OCI-LY3 (cell line): ENCODE results near the gene RAD54L2.

ENCODE experiments used
- H2AFZ ChIP-seq: fragments of 200-600, 300-600 bp; shearing (Covaris generic); 2 replicates; pipeline ENCODE4 v1.6.0; 2014; ENCODE audit warnings: antibody characterized with exemption, low read depth, low read length
- H3K27ac ChIP-seq: fragments of 200-600, 300-600 bp; sonication (generic); 2 replicates; pipeline ENCODE4 v1.5.1; 2014; ENCODE audit warnings: mild to moderate bottlenecking, low read length, moderate library complexity, mixed read lengths
- H3K27me3 ChIP-seq: fragments of 200-600, 300-600 bp; sonication (generic); 2 replicates; pipeline ENCODE4 v1.6.1; 2014; ENCODE audit warnings: low read depth, low read length, mixed read lengths
- H3K36me3 ChIP-seq: fragments of 200-600, 300-600 bp; sonication (generic); replicated peaks from 2 replicates; pipeline ENCODE3; 2014; ENCODE audit warnings: low read depth, low read length, mixed read lengths
- H3K4me1 ChIP-seq: fragments of 300-600, 200-600 bp; sonication (generic); 2 replicates; pipeline ENCODE4 v1.6.1; 2014; ENCODE audit warnings: low read length, mixed read lengths
- H3K4me2 ChIP-seq: fragments of 200-600, 300-600 bp; sonication (generic); 2 replicates; pipeline ENCODE4 v1.6.1; 2014; ENCODE audit warnings: low read length, mixed read lengths
- H3K4me3 ChIP-seq: fragments of 300-600, 200-600 bp; sonication (generic); 2 replicates; pipeline ENCODE4 v1.5.1; 2014; ENCODE audit warnings: antibody characterized with exemption, mild to moderate bottlenecking, low read length, moderate library complexity
- H3K79me2 ChIP-seq: fragments of 300-600, 200-600 bp; shearing (Covaris generic); 2 replicates; pipeline ENCODE4 v1.6.1; 2014; ENCODE audit warnings: mild to moderate bottlenecking, low read length, mixed read lengths
- H3K9ac ChIP-seq: fragments of 300-600, 200-600 bp; shearing (Covaris generic); 2 replicates; pipeline ENCODE4 v1.6.0; 2014; ENCODE audit warnings: mild to moderate bottlenecking, low read length, moderate library complexity
- H3K9me3 ChIP-seq: fragments of 200-600, 300-600 bp; shearing (Covaris generic); 2 replicates; pipeline ENCODE4 v1.6.1; 2014; ENCODE audit warnings: low read length, mixed read lengths; ENCODE audit not compliant: insufficient read depth
- H4K20me1 ChIP-seq: fragments of 200-600, 300-600 bp; sonication (generic); 2 replicates; pipeline ENCODE4 v1.6.1; 2016; ENCODE audit warnings: low read length, mixed read lengths; ENCODE audit not compliant: insufficient read depth
- EZH2phosphoT487 ChIP-seq: fragments of 200-600 bp; shearing (Covaris generic); IDR thresholded peaks from 2 replicates; pipeline ENCODE4 v1.6.1; 2018; ENCODE audit warnings: antibody characterized with exemption, mixed run types, low read depth
- TF ChIP-seq, protein P1 (sequence below): fragments of 200-600, 300-600 bp; sonication (generic); IDR thresholded peaks from 2 replicates; pipeline ENCODE4 v1.5.1; 2014; ENCODE audit warnings: antibody characterized with exemption, low read length, low read depth

Gene RAD54L2

DNA sequence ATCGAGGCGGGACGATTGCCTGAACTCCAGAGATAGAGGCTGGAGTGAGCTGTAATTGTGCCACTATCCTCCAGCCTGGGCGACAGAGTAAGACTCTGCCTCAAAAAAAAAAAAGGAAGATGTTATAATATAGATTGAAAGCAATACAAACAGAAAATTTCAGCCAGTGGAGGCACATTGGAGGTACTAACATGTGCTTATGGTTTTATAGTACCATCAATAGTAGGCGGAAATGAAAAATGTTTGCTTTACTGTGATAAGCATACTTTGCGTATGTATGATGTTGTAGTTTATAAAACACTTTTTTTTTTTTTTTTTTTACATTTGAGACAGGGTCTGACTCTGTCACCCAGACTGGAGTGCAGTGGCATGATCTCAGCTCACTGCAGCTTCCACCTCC lies 8.8 kb downstream of the RAD54L2 start:
- Histone ChIP-seq H3K9me3 (no peaks in the 10 kb centered on the region), H3K4me2 (no peak overlapping the region), H3K27me3 (no peaks in the 10 kb centered on the region), H3K4me1 (no peaks in the 10 kb centered on the region), H3K36me3 (peaks cover 9% of the 10 kb centered on the region), H3K9ac (no peak overlapping the region), H4K20me1 (0 out of 2 replicates have a peak, but pooled peaks cover 5% of the 10 kb centered on the region), H3K4me3 (no peak overlapping the region), H3K27ac (no peak overlapping the region), H2AFZ (no peak overlapping the region), H3K79me2 (peaks cover 44% of the 10 kb centered on the region)
- TF ChIP-seq EZH2phosphoT487 = no peak
- TF ChIP-seq, protein P1, sequence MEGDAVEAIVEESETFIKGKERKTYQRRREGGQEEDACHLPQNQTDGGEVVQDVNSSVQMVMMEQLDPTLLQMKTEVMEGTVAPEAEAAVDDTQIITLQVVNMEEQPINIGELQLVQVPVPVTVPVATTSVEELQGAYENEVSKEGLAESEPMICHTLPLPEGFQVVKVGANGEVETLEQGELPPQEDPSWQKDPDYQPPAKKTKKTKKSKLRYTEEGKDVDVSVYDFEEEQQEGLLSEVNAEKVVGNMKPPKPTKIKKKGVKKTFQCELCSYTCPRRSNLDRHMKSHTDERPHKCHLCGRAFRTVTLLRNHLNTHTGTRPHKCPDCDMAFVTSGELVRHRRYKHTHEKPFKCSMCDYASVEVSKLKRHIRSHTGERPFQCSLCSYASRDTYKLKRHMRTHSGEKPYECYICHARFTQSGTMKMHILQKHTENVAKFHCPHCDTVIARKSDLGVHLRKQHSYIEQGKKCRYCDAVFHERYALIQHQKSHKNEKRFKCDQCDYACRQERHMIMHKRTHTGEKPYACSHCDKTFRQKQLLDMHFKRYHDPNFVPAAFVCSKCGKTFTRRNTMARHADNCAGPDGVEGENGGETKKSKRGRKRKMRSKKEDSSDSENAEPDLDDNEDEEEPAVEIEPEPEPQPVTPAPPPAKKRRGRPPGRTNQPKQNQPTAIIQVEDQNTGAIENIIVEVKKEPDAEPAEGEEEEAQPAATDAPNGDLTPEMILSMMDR = no peak

DNA sequence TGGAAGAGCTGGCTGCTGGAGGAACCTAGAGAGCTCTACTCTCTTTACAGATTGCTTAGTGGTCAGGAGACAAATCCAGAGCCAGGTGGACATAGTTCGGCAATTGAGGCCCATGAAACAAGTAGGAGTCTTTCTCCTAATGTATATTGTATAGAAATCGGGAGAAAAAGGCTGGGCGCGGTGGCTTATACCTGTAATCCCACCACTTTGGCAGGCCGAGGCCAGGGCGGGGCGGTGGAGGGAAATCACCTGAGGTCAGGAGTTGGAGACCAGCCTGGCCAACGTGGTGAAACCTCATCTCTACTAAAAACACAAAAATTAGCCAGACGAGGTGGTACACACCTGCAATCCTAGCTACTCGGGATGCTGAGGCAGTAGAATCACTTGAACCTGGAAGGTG lies 10.8 kb downstream of the RAD54L2 start:
- H3K79me2 ChIP-seq = peaks cover 31% of the 10 kb centered on the region
- TF ChIP-seq, protein P1 = no peak
- no peak for TF ChIP-seq EZH2phosphoT487
- peaks cover 6% of the 10 kb centered on the region for H3K36me3 ChIP-seq
- H3K9me3 ChIP-seq = no peaks in the 10 kb centered on the region
- no peak overlapping the region for H2AFZ ChIP-seq
- 0 out of 2 replicates have a peak, but pooled peaks cover 5% of the 10 kb centered on the region for H4K20me1 ChIP-seq
- no peak overlapping the region for H3K4me2 ChIP-seq
- no peaks in the 10 kb centered on the region for H3K4me1 ChIP-seq
- no peak overlapping the region for H3K4me3 ChIP-seq
- no peak overlapping the region for H3K9ac ChIP-seq
- no peaks in the 10 kb centered on the region for H3K27me3 ChIP-seq
- no peak overlapping the region for H3K27ac ChIP-seq

DNA sequence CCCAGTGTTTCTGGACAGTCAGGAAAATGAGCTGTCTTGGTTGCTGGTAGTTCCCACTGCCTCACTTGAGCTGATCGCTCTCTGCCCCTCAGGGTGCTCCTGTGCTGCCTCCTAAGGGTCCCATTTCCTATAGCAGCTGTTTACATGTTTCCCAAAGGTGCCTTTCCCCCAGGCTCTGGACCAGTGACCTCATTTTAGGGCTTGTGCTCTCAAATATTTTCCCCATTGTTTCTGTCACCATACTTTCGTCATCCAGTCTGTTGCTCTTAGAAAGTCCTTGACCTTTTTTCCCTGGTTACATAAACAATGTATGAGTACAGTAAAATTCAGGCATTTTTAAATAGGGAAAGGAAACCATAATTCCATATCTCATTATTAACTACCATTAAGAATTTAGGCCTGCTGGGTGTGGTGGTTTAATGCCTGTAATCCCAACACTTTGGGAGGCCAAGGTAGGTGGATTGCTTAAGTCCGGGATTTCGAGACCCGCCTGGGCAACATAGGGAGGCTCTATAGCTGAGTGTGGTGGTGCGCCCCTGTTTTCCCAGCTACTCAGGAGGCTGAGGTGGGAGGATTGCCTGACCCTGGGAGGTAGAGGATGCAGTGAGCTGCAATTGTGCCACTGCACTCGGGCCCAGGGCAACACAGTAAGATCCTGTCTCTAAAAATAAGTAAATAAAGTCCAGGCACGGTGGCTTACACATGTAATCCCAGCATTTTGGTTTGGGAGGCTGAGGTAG lies 11.7 kb downstream of the RAD54L2 start:
- Histone ChIP-seq H2AFZ (no peak overlapping the region), H3K79me2 (peaks cover 23% of the 10 kb centered on the region), H3K4me3 (no peak overlapping the region), H3K4me1 (no peaks in the 10 kb centered on the region), H3K27ac (no peak overlapping the region), H3K27me3 (no peaks in the 10 kb centered on the region), H3K9ac (no peak overlapping the region), H3K36me3 (peaks cover 3% of the 10 kb centered on the region), H4K20me1 (0 out of 2 replicates have a peak, but pooled peaks cover 5% of the 10 kb centered on the region), H3K4me2 (no peak overlapping the region), H3K9me3 (no peaks in the 10 kb centered on the region)
- TF ChIP-seq EZH2phosphoT487 = no peak
- TF ChIP-seq, protein P1 = no peak

DNA sequence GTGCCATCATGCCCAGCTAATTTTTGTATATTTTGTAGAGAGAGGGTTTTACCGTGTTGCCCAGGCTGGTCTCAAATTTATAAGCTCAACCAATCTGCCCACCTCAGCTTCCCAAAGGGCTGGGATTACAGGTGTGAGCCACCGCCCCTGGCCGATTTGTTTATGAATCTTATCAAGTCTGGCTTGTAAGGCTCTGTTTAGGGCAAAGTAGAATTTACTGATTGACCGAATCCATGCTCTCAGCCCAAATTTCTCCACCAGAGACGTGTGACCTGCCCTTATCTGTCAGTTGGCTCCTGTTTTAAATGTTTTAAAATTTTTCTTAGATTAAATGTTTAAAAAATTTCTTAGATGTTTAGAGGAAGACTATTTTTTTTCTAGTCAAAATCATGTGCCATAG lies 19.5 kb downstream of the RAD54L2 start:
- Histone ChIP-seq H3K79me2 (peaks cover 13% of the 10 kb centered on the region; the same call in 1 of the 2 replicates), H3K4me3 (no peak overlapping the region), H3K9me3 (no peaks in the 10 kb centered on the region), H3K4me1 (peaks cover 6% of the 10 kb centered on the region), H3K27ac (no peak overlapping the region), H3K27me3 (no peaks in the 10 kb centered on the region), H3K9ac (no peak overlapping the region), H3K36me3 (peaks cover 16% of the 10 kb centered on the region), H2AFZ (no peak overlapping the region), H3K4me2 (no peak overlapping the region), H4K20me1 (0 out of 2 replicates have a peak, but pooled peaks cover 5% of the 10 kb centered on the region)
- no peak for TF ChIP-seq EZH2phosphoT487
- TF ChIP-seq, protein P1 = no peak
